Transverse colon (tissue), 4 donors: ENCODE measurements around the gene CFAP97D2. TPM values are rescaled to one million over a fixed set of nuclear protein-coding genes. Genes with fewer than 3 reads are reported as not detected.

Source experiments
- DNase-seq: peaks from one replicate; pipeline ENCODE4 v3.0.0-alpha.2; 2019
- H3K27ac ChIP-seq, 4 donors: fragments of 200-600 bp; sonication (generic); 2 replicates each; pipeline ENCODE4 v1.5.1; 2016 to 2018; ENCODE audit warnings: inconsistent platforms in 4 of 4
- H3K27me3 ChIP-seq: fragments of 200-600 bp; sonication (generic); 2 replicates; pipeline ENCODE4 v1.5.1; 2017; ENCODE audit warnings: inconsistent platforms
- H3K36me3 ChIP-seq, 4 donors: fragments of 200-600 bp; sonication (generic); 2 replicates each; pipeline ENCODE4 v1.5.1; 2017 to 2019; ENCODE audit warnings: inconsistent platforms in 4 of 4
- H3K4me1 ChIP-seq, 4 donors: fragments of 200-600 bp; sonication (generic); 2 replicates each; pipeline ENCODE4 v1.5.1; 2017 to 2020; ENCODE audit warnings: inconsistent platforms in 4 of 4
- H3K4me3 ChIP-seq, 4 donors: fragments of 200-600 bp; sonication (generic); 1 replicate in 1 of 4; 2 replicates in 3 of 4; pipeline versions ENCODE4 v1.5.1 to v1.6.1; 2017 to 2019; ENCODE audit warnings: inconsistent platforms in 4 of 4
- H3K9me3 ChIP-seq, 2 donors: fragments of 200-600 bp; sonication (generic); 2 replicates each; pipeline ENCODE4 v1.5.1; 2017 to 2019; ENCODE audit warnings: inconsistent platforms in 2 of 2
- CTCF ChIP-seq, 5 experiments: fragments of 200-600 bp in 3 of 5; fragments of 450-650 bp in 2 of 5; sonication (generic) in 3 of 5; IDR thresholded peaks; 1 replicate in 2 of 5; 2 replicates in 3 of 5; pipeline ENCODE4 v1.5.1; 2016 to 2017; ENCODE audit warnings: antibody characterized with exemption in 5 of 5, inconsistent platforms in 3 of 5, mild to moderate bottlenecking in 2 of 5, moderate library complexity in 1 of 5
- EP300 ChIP-seq: sonication (generic); formaldehyde crosslinking; IDR thresholded peaks from one replicate; pipeline ENCODE4 v1.6.1; 2017; ENCODE audit warnings: antibody characterized with exemption, low read depth
- POLR2A ChIP-seq: fragments of 450-650 bp; IDR thresholded peaks from one replicate; pipeline ENCODE4 v1.6.1; 2016; ENCODE audit warnings: antibody characterized with exemption, mild to moderate bottlenecking, moderate library complexity
- POLR2AphosphoS5 ChIP-seq, 3 donors: sonication (generic); formaldehyde crosslinking; IDR thresholded peaks; one replicate each; pipeline ENCODE4 v1.6.1; 2016; ENCODE audit warnings: antibody characterized with exemption in 3 of 3
- WGBS, 2 donors: methylation state at CpG; one replicate each; pipeline ENCODE4 v1.1.5; 2018; ENCODE audit warnings: low coverage in 1 of 2; 5-methylcytosine and 5-hydroxymethylcytosine counted together
- in situ Hi-C, 4 donors: fragments of 200-750 bp; cut with MboI; loops; one replicate each; pipeline versions ENCODE4 v1.15.0 to v1.15.1; 2017; ENCODE audit warnings: low sequenced_read_pairs in 3 of 4, low pct_ligation_motif_present in 1 of 4, low pct_unique_long_range_greater_than_20kb in 1 of 4
- intact Hi-C: fragments of 100-400 bp; cut with DNase I; formaldehyde crosslinking; loops from one replicate; pipeline ENCODE4 v1.15.1; 2023; ENCODE audit warnings: low total_unique reads
- total RNA-seq, 4 donors: library from RNA; depleted of rRNA; stranded (reverse); fragments of >200 nt; gene quantifications; one replicate each; pipeline ENCODE4 v1.1.0, GENCODE V29; 2016

The CFAP97D2 gene
- total RNA-seq, 4 donors from 2014 or later = not detected

DNA sequence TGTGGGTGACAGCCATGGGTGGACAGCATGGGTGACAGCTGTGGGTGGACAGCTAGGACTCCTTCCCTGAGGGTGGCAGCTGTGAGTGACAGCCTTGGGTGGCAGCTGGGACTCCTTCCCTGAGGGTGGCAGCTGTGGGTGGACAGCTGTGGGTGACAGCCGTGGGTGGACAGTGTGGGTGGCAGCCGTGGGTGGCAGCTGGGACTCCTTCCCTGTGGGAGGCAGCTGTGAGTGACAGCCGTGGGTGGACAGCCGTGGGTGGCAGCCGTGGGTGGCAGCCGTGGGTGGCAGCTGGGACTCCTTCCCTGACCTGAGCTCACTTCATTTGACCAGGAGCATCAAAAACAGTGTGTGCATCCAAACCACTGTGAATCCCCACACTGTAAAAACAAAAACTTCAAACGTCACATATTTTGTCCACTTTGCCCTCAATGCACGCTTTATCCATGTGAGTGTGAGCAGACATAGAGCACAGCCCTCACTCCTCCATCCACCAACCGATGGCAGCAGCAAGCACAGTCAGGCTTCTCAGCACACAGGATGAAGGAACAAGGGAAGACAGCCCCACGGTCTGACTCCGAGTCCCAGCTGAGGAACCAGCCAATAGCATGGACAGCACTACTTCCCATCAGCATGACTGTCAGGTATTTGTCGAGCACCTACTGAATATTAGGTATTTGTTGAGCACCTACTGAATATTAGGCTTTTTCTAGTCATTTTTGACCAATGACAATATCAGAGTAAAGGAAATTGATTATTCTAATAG lies 1.6 kb upstream of the CFAP97D2 start:
- 56 to 60% methylated on average over 6 to 12 of the region's 12 CpGs for WGBS, 2 donors
- intact Hi-C loops = no loop called here

DNA sequence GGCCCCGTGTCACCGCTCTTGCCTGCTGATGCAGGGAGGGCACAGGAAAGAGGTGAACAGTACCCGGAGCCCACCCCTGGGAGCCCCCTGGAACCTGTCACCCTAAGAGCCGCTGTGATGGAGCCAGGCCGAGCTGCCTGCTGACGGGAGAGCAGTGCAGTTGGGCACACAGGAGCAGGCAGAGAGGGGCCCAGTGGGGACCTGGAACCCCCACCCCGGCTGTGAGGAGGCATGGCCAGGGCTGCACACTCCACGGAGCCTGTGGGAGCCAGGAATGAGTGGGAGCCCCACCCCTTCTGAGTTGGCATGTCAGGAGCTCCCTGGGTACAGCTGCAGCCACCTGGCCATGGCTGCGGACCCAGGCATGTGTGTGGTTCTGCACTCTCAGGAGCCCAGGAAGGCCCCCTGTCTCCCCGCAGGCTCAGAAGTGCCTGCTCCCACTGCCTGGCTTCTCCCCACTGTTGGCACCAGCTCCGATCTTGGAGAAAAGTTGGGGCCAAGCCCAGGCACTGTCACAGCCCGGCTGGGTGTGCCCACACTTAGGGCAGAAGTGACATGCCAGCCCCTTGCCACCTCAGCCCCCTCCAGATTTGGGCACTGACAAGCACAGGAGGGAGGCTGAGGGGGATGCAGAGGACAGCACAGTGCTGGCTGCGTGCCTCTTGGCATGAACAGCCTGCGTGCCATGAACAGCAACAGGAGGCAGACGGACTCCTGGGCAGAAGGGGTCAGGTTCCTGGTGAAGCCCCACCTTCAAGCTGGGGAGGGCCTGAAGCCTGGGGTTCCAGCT lies 6.3 kb downstream of the CFAP97D2 start:
- H3K4me3 ChIP-seq = no peak overlapping the region
- TF ChIP-seq EP300 (no peak), POLR2AphosphoS5 (IDR thresholded peaks at IDR 0.05) (no peak), POLR2A (no peak), CTCF (IDR thresholded peaks at IDR 0.05) (no peak)
- no peaks in the 10 kb centered on the region for H3K4me1 ChIP-seq
- intact Hi-C loops (no loop called here), in situ Hi-C loops (no loop called here)
- 83% methylated on average over 15 of the region's 15 CpGs; no CpG with 5 or more reads in 1 of the 2 donors for WGBS, 2 donors
- no peaks in the 10 kb centered on the region for H3K27me3 ChIP-seq
- DNase-seq = no peak
- H3K9me3 ChIP-seq = peaks cover 0 to 6% of the 10 kb centered on the region in 2 donors
- H3K27ac ChIP-seq = no peak overlapping the region
- H3K36me3 ChIP-seq = no peaks in the 10 kb centered on the region

More for the DNA sequence above, 1.6 kb upstream of the CFAP97D2 start:
- Histone ChIP-seq H3K9me3 (peaks cover 0 to 12% of the 10 kb centered on the region in 2 donors), H3K36me3 (no peaks in the 10 kb centered on the region), H3K4me1 (no peaks in the 10 kb centered on the region), H3K4me3 (no peak overlapping the region), H3K27me3 (no peaks in the 10 kb centered on the region), H3K27ac (no peak overlapping the region)
- no peak for DNase-seq
- TF ChIP-seq CTCF (IDR thresholded peaks at IDR 0.05) (no peak), POLR2A (no peak), EP300 (no peak), POLR2AphosphoS5 (IDR thresholded peaks at IDR 0.05) (no peak)
- in situ Hi-C loops = no loop called here

DNA sequence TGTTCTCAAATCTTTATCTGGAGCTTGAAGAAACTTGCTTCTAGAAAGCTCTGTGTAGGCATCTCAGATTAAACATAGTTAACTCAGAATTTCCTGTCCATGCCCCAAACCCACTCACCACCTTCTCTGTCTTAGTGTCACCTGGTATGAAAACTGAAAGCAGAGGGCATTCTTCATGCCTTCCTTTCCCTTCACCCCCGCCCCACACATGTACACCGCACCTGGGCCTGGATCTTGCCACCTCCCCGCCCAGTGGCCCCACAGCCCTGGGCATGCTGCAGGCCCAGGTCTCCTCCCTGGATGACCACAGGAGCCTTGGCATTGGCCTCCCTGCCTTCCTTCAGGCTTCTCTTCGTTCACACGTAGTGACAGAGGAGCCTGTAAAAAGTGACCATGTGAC lies 15.8 kb downstream of the CFAP97D2 start:
- Histone ChIP-seq H3K4me1 (no peaks in the 10 kb centered on the region), H3K4me3 (no peak overlapping the region), H3K27ac (no peak overlapping the region), H3K9me3 (peaks cover 0 to 3% of the 10 kb centered on the region in 2 donors), H3K36me3 (no peaks in the 10 kb centered on the region), H3K27me3 (peaks cover 3% of the 10 kb centered on the region)
- 82 to 88% methylated on average over 4 to 5 of the region's 5 CpGs for WGBS, 2 donors
- in situ Hi-C loops = no loop called here
- no peak for TF ChIP-seq POLR2A
- TF ChIP-seq CTCF (IDR thresholded peaks at IDR 0.05) = no peak
- TF ChIP-seq EP300 = no peak
- no peak for TF ChIP-seq POLR2AphosphoS5 (IDR thresholded peaks at IDR 0.05)
- DNase-seq = no peak
- intact Hi-C loops = no loop called here

DNA sequence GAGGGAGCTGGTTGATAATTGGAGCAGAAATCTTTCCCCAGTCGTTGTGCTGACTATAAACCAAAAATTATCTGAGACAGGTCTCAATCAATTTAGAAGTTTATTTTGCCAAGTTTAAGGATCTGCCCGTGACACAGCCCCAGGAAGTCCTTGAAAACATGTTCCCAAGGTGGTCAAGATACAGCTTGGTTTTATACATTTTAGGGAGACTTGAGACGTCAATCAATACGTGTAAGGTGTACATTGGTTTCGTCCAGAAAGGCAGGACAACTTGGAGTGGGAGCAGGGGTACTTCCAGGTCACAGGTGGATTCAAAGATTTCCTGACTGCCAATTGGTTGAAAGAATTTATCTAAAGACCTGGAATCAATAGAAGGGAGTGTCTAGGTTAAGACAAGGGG lies 17.6 kb downstream of the CFAP97D2 start:
- peaks cover 17% of the 10 kb centered on the region for H3K27me3 ChIP-seq
- no peak for DNase-seq
- in situ Hi-C loops (no loop called here), intact Hi-C loops (no loop called here)
- no peaks in the 10 kb centered on the region for H3K36me3 ChIP-seq
- H3K27ac ChIP-seq = no peak overlapping the region
- no peak overlapping the region for H3K4me3 ChIP-seq
- no peaks in the 10 kb centered on the region for H3K9me3 ChIP-seq
- WGBS, 2 donors = 65 to 72% methylated on average over 4 to 5 of the region's 5 CpGs
- H3K4me1 ChIP-seq = no peaks in the 10 kb centered on the region
- TF ChIP-seq POLR2A (no peak), CTCF (IDR thresholded peaks at IDR 0.05) (no peak), POLR2AphosphoS5 (IDR thresholded peaks at IDR 0.05) (no peak), EP300 (no peak)
